Activated CD8-positive, alpha-beta memory T cell treated with anti-CD3 and anti-CD28 coated beads for 36 hours (primary cell): ENCODE results near the gene OXA1L. TPM values are rescaled to one million over a fixed set of nuclear protein-coding genes. Genes with fewer than 3 reads are reported as not detected.
"Not testable (repeated sequence)": the region's sequence is repeated elsewhere in the genome, so short reads cannot be mapped to it uniquely, and the experiment has no call there.

Experiments
- CTCF ChIA-PET: fragments of 350-600 bp; sonication (Branson Sonifier 250); formaldehyde crosslinking; loops from one replicate; lab custom pipeline; 2021; ENCODE audit warnings: antibody characterized with exemption; lab: Charles Lee
- POLR2A ChIA-PET: fragments of 350-600 bp; sonication (Branson Sonifier 250); formaldehyde crosslinking; loops from one replicate; lab custom pipeline; 2021; ENCODE audit warnings: antibody characterized with exemption; lab: Charles Lee
- total RNA-seq, 2 experiments: library from RNA; stranded (reverse); gene quantifications; one replicate each; pipeline ENCODE4 v1.2.3, GENCODE V29; 2021

The OXA1L gene
- 100 to 1,000 TPM; 122 to 123 TPM for total RNA-seq

DNA sequence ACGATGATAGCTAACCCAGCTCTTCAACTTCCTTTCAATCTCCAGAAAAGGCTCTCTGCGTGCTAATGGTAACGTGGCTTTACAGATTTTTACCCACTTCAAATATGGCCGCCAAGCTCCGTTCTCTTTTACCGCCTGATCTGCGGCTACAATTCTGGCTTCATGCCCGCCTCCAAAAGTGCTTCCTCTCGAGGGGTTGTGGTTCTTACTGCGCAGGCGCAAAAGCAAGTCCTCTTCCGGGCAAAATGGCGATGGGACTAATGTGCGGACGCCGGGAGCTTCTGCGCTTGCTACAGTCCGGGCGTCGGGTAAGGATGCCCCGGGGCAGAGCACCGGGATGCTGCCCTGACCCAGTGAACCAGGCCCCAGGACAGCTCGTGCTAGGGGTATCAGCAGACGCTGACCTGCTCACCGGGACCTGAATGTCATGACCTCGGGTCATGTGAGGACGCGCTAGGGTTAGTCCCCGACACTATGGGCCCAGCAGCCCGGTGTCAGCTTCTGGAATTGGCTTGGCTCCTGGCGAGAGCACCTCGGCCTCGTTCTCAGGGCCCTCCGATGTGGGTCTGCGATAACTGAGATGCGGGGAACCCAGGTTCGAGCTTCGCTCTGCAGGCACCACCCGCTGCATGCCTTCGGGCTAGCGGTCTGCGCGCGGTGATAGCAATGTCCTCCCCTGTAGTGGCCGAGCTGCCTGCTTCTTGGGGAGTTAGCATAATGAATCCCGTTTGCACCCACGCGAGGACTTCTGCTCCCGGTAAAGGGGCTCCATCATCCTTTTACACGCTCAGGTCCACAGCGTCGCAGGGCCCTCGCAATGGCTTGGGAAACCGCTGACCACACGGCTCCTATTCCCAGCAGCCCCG, at the start of gene OXA1L:
Gene OXA1L, plus strand, starts transcription at position 232 of the 866 bp plus-strand sequence. Its CDS starts 14 bp downstream, at position 246.
- POLR2A ChIA-PET, result interaction anchor here (0.6 to 1.9 kb wide), 11 partner anchors 29 to 1256 kb away, joined by 3 to 23 read pairs (median 3); partner anchors contain the start of genes DAD1, METTL3, MMP14 and MRPL52
- CTCF ChIA-PET, result interaction anchor here (0.6 to 1.1 kb wide), 5 partner anchors 86 to 206 kb away, joined by 3 to 5 read pairs (median 4); no protein-coding TSS in a partner anchor

DNA sequence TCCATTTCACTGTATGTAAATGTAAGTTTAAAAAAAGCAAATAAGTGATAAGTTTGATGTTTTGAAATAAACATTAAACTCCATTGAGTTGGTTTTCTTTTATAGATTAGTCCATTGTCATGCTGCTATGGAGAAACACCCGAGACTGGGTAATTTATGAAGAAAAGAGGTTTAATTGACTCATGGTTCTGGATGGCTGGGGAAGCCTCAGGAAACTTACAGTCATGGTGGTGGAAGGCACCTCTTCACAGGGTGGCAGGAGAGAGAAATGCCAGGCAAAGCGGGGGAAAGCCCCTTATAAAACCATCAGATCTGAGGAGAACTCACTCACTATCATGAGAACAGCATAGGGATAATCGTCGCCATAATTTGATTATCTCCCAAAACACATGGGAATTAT, 48.4 kb upstream of the OXA1L start:
- CTCF ChIA-PET, result no interaction called here
- POLR2A ChIA-PET, result no interaction called here

DNA sequence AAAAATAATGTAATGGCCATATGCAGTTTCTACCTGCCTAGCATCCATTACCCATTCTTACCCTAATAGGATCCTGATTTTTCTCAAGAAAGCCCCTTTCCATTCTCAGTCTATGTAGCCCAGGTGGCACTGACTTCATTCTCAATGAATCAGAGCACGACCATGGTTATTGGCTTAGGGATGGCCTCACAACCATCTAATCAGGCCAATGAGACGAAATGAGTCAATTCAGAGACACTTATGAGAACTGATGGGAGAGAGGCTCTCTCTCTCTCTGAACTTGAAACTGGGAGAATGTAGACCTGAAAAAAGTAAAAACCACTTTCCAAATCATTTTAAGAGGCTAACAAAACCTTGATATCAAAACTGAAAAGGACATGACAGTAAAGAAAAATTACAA, 45.3 kb upstream of the OXA1L start:
- ChIA-PET POLR2A (no interaction called here), CTCF (no interaction called here)

DNA sequence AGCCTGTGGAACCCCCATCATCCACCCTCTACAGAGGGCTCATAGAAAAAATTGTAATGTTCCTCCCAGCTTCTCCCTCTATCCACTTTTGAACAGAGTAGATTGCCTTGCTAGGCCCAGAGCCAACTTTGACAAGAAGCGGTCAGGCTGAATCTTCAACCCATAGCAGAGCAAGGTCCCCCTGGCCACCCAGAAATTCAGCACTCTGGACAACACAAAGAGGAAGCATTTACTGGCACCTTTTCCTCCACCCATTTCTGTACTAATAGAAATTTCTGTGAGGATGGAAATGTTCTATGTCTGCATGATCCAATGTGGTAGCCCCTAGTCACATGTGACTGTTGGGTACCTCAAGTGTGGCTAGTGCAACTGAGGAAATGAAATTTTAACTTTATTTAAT, 42.7 kb upstream of the OXA1L start:
- ChIA-PET POLR2A (no interaction called here), CTCF (interaction anchor here (0.9 kb wide), 1 partner anchor 129 kb away, joined by 3 read pairs; no protein-coding TSS in a partner anchor)

DNA sequence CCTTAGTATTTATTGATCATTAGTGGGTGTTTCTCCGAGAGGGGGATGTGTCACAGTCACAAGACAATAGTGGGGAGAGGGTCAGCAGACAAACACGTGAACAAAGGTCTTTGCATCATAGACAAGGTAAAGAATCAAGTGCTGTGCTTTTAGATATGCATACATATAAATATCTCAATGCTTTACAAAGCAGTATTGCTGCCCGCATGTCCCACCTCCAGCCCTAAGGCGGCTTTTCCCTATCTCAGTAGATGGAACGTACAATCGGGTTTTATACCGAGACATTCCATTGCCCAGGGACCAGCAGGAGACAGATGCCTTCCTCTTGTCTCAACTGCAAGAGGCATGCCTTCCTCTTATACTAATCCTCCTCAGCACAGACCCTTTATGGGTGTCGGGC, 41.6 kb upstream of the OXA1L start:
- CTCF ChIA-PET, POLR2A ChIA-PET: not testable (repeated sequence)

DNA sequence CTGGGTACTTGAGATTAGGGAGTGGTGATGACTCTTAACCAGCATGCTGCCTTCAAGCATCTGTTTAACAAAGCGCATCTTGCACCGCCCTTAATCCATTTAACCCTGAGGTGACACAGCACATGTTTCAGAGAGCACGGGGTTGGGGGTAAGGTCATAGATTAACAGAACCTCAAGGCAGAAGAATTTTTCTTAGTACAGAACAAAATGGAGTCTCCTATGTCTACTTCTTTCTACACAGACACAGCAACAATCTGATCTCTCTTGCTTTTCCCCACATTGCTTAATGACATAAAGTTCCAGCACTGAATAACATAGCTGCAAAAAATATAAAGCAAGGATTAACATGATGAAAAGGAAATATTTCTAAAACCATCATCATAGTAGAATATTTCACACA, 41.1 kb upstream of the OXA1L start:
- POLR2A ChIA-PET, result not testable (repeated sequence)

DNA sequence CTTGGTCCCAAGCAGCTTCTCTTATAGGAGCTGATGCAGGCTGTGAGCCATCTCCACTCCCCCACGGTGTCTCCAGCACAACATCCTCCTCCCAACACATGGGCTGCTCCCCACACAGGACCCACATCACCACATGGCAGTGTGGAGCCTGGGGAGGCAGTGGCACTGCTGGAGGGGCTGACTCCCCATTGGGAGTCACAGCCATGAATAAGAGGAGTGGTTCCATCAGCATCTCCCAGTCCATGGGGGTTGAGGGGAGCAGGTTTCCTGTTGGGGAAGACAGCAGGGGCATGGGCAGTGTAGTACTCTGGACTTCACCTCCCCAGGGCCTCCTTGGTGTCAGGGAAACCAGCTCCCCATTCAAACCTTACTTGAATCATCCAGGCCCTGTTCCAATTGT, 40.5 kb upstream of the OXA1L start:
- ChIA-PET POLR2A (interaction anchor here (0.6 kb wide), 1 partner anchor 13 kb away, joined by 3 read pairs; no protein-coding TSS in a partner anchor), CTCF (interaction anchor here (0.6 kb wide), 1 partner anchor 80 kb away, joined by 3 read pairs; no protein-coding TSS in a partner anchor)

More for the DNA sequence above, 41.1 kb upstream of the OXA1L start:
- CTCF ChIA-PET, result interaction anchor here (0.6 kb wide), 1 partner anchor 80 kb away, joined by 3 read pairs; no protein-coding TSS in a partner anchor

DNA sequence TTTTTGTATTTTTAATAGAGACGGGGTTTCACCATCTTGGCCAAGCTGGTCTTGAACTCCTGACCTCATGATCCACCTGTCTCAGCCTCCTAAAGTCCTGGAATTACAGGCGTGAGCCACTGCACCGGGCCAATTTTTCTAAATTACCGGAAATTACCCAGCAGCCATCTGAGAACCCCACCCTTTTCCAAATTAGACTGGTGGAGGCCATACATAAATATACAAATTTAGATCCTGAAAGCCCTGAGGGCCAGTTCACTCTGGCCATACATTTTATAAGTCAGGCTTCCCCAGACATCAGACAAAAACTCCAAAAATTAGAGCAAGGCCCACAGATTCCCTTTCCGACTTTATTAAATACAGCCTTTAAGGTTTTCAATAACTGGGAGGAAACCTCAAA, 34.4 kb upstream of the OXA1L start:
- POLR2A ChIA-PET, result not testable (repeated sequence)
- CTCF ChIA-PET, result interaction anchor here (0.7 kb wide), 1 partner anchor 840 kb away, joined by 3 read pairs; no protein-coding TSS in a partner anchor

DNA sequence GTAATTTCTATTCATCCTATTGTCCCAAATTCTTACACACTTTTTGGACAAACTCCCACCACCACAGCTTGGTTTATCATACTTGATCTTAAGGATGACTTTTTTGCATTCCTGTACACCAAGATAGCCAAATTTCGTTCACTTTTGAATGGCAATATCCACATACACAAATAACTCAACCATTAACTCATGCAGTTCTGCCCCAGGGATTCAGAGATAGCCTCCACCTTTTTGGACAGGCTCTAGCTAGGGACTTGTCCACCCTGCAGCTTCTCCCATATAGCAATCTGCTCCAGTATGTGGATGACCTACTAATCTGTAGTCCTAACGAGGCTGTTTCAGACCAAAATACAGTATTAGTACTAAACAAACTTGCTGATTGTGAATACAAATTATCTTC, 32.7 kb upstream of the OXA1L start:
- CTCF ChIA-PET, result interaction anchor here (0.6 kb wide), 1 partner anchor 119 kb away, joined by 3 read pairs; no protein-coding TSS in a partner anchor
- POLR2A ChIA-PET, result no interaction called here

DNA sequence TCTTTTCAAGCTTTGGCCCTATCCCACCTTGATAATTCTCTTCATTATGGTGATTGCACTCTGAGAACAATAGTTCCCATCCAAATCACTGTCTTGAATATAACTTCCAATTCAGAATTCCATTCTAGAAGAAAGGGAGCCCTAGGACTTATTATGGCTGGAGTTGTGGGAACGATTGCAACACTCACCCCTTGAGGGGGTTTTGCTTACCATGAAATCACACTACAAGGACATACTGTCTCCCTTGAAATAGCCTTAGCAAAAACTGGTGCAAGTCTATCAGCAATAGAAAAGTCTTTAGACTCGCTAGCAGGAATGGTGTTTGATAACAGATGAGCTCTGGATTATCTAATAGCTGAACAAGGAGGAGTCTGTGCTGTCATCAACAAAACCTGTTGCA, 31.4 kb upstream of the OXA1L start:
- CTCF ChIA-PET, result interaction anchor here (0.6 kb wide), 1 partner anchor 179 kb away, joined by 3 read pairs; no protein-coding TSS in a partner anchor
- POLR2A ChIA-PET, result no interaction called here

DNA sequence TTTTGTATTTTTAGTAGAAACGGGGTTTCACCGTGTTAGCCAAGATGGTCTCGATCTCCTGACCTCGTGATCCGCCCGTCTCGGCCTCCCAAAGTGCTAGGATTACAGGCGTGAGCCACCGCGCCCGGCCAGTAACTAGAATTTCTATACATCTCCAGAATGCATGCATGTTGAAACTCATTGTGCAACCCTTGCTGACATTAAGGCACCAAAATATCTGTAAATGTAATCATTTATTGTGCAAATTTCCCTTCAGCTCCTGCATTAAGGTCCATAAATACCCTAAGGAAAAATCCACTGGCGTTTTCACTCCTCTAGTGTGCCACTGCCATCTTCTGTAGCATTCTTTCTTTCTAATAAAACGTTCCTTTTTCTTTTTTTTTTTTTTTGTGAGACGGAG, 30.1 kb upstream of the OXA1L start:
- CTCF ChIA-PET, POLR2A ChIA-PET: not testable (repeated sequence)

DNA sequence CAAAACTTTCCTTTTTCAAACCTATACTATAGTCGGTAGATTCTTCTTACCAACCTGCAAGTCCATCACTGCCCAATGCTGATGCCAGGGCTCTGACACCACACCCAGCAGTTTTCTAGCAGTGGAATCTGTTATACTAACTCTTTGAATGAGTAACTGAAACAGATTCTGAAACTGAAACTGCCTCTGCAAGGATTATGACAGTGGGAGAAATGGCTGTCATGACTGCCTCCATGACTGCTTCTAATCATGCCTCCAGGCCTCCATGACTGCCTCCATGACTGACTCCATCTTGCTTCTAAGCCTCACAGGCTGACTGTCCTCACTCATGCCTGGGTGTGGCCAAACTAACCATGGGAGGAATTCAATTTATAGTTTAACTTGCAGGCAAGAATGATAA, 29.4 kb upstream of the OXA1L start:
- ChIA-PET POLR2A (no interaction called here), CTCF (no interaction called here)

DNA sequence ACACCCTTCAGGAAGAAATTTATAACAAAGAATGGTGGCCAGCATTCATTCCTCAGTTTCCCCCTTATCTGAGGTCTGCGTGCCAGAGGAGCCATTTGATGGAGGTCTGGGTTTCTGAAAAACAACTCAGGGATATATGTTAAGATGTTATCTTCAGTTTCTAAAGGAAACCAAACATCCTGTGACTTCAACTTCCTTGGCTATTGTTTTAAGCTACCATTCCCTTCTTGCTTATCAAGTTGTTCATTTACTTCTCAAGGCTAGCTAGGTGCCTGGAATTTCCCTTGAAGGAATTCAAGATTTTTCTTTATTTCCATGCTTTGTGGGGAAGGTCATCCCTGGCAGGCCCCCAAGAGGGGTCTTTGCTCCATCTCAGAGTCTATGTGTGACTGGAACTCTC, 27.1 kb upstream of the OXA1L start:
- CTCF ChIA-PET, result no interaction called here

DNA sequence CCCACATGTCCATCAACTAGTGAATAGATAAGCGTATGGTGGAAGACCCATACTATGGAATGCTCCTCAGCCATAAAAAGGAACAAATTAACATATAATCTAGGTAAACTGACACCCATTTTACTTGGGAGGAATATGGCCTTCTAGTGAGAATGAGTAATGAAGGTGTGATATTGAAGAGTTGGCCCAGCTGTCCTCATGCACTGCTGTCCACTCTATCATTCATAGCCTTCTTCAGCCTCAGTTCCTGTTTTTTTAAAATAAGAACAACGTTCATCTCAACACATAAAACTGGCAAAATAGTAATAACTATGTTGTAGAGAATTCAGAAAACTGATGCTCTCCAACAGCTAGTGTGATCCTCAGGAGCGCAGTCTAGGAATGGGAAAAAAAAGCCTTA, 26.5 kb upstream of the OXA1L start:
- POLR2A ChIA-PET, result no interaction called here
- CTCF ChIA-PET, result no interaction called here

More for the DNA sequence above, 27.1 kb upstream of the OXA1L start:
- POLR2A ChIA-PET, result no interaction called here

DNA sequence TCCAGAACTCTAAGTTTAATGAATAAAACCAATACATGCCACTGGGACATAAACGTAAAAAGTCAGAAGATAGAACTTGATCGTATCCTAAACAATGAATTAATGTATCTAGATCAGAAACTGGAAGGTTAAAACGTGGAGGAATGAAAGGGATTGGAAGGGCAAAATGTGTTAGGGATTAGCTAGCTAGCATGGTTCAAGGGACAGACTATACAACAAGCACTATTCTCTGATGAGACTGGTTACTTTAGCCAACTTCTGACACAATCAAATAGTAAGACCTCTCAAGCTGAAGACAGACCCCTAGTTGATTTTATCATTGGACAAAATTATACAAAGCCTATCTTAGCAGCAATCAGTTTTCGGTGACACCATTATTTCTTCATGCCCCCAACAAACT, 18.7 kb upstream of the OXA1L start:
- ChIA-PET CTCF (no interaction called here), POLR2A (no interaction called here)

DNA sequence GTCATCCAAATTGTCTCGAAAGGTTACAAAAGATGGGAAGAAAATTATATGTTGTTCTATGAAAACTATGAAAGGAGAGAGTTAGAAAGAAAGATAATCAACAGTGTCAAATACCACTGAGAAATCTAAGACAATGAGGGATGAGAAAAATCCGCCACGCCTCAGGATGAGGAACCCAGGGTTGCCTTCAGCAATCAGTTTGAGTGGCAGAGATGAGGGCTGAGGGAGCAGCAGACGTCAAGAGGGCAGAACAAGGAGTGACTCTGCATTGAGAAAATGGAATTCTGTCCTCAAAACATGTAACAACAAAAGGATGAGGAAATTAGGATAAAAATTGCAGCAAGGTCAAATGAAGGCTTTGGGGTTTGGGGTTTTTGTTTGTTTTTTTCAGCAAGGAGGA, 18.3 kb upstream of the OXA1L start:
- ChIA-PET CTCF (no interaction called here), POLR2A (no interaction called here)

DNA sequence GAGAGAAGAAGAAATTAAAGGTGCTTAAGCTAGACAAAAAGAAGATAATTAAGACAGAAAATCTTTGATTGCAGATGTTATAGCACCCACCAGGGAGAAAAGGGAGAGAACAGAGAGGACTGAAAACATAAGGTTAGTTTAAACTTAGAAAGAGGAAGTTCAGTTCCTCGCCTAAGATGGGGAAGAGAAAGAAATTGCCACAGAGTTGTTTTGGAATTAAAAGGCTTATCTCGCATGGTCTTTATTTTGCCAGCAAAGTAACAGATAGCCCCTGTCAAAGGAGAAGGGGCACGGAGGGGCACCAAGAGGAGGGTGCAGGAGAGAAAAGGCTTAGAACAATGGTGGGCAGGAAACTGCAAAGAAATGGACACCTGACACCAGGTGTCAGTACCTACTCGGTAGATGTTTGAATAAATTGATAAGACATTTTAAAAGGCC, 17.8 kb upstream of the OXA1L start:
- CTCF ChIA-PET, result no interaction called here
- POLR2A ChIA-PET, result no interaction called here

DNA sequence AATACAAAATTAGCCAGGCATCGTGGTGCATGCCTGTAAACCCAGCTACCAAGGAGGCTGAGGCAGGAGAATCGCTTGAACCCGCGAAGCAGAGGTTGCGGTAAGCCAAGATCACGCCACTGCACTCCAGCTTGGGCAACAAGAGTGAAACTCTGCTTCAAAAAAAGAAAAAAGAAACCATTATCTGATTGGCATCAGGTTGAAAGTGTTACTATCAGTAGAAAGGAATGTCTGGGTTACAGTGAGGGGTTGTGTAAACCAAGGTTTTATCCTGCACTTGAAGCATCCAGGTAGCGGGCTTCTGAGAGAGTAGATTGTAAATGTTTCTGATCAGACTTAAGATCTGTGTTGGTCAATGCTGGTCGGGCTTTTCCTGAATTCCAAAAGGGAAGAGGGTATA, 14.1 kb upstream of the OXA1L start:
- ChIA-PET CTCF (no interaction called here), POLR2A (no interaction called here)

DNA sequence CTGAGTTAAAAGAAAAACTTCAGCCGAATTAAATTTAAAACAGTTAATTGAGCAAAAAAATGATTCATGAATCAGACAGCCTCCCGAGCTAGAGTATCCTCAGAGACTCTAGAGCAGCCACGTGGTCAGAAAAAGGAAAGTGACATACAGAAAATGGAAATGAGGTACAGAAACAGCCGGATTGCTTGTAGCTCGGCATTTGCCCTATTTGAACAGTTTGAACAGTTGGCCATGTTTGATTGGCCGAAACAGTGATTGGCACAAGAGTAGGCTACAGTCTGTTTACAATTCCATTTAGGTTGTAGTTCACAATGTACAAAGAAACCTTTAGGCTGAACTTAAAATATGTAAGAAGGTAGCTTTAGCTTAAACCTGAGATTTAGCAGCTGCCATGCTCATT, 12.9 kb upstream of the OXA1L start:
- CTCF ChIA-PET, result no interaction called here
- POLR2A ChIA-PET, result no interaction called here

DNA sequence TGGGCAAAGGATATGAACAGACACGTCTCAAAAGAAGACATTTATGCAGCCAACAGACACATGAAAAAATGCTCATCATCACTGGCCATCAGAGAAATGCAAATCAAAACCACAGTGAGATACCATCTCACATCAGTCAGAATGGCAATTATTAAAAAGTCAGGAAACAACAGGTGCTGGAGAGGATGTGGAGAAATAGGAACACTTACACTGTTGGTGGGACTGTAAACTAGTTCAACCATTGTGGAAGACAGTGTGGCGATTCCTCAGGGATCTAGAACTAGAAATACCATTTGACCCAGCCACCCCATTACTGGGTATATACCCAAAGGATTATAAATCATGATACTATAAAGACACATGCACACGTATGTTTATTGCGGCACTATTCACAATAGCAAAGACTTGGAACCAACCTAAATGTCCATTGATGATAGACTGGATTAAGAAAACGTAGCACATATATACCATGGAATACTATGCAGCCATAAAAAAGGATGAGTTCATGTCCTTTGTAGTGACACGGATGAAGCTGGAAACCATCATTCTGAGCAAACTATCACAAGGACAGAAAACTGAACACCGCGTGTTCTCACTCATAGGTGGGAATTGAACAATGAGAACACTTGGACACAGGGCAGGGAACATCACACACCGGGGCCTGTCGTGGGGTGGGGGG, 8.4 kb upstream of the OXA1L start:
- POLR2A ChIA-PET, CTCF ChIA-PET: not testable (repeated sequence)
